ENCODE results near the gene AMIGO2. TPM values are rescaled to one million over a fixed set of nuclear protein-coding genes. Genes with fewer than 3 reads are reported as not detected.
A peak's percentile ranks its signal among the peaks of the same experiment; 100 is the strongest.
"Not testable (repeated sequence)": the region's sequence is repeated elsewhere in the genome, so short reads cannot be mapped to it uniquely, and the experiment has no call there.

The AMIGO2 gene
- total RNA-seq, 1 experiment from 2014 or later, result 164 TPM

DNA sequence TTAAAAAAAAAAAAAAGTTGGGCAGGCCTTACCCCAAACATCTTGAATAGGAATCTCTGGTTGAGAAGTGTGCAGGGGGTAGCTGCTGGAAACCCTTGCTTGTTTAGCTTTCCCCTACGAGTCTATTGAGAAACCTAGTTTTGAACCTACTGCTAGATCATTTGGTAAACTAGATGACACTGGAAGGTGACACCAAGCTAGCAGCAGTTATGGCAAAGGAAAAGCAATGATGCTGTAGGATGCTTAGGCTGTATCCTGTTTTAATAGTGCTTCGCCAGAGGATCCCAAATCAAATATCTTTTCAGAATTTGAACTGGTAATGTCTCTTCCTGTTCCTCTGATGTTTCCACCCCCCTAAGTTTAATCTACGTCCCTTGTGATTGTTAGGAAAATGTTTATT is 5.8 kb downstream of the AMIGO2 start:
- no peak for DNase-seq (ENCODE audit: low read depth)

DNA sequence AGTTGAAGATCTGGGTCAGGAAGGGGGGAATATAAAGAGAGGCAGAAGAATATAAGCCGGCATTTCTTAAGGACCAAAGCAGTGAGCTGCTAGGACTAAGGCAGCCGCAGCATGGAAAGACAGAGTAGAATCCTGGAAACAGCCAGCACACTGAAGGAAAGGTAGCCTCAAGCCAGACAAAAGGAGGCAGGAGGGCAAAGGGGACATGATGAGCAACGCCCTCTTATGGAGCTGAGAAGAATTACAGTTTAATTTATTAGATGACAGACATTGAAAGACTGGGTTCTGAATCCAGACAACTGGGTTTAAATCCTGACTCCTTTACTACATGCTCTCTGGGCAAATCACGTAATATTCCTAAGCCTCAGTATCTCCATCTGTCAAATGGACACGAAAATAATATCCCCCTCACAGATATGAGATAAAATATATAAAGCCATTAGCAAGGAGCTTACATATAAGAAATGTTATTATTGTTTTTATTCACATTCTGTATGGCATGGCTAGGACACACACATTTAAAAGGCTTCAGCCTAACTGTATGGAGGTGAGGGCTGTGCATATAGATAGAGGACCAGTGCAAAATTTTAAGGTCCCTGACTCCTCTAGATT is 8.4 kb downstream of the AMIGO2 start:
- peak; percentile 64 for DNase-seq (ENCODE audit: low read depth)

DNA sequence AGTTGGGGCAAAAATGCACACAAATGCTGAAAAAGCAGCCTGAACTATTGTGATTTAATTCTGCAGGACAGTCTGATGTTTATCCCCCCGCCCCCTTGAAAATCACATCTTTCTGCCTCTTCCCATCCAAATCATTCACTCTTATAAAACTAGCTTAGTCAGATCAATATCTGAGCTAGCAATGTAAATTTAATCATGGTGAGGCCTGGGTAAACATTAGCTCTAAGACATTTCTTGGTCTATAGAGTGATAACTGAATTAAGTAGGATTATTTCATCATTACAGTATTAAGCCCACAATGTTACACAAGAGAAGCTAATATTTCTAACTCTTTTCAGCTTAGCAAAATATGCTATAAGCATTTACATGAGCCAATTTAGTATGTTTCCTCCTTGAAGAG is 9.4 kb downstream of the AMIGO2 start:
- no peak for DNase-seq (ENCODE audit: low read depth)

DNA sequence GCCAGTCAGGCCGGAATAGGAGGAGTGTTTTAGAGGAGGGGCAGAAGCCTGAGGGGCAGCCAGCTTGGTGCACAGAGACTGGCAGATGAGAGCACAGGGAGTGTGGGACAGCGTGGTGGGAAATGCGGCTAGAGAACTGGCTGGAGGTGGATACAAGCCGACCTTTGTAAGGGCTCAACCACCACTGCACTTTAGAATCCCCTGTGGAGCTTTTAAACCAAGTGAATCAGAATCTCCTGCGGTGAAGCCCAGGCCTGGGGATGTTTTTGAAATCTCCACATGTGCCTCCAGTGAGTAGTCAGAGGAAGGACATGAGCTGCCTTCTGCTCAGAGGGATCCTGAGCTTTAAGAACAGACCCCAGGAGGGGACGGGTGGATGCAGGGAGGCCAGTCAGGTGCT is 11.2 kb downstream of the AMIGO2 start:
- DNase-seq (ENCODE audit: low read depth), result peak; percentile 90

DNA sequence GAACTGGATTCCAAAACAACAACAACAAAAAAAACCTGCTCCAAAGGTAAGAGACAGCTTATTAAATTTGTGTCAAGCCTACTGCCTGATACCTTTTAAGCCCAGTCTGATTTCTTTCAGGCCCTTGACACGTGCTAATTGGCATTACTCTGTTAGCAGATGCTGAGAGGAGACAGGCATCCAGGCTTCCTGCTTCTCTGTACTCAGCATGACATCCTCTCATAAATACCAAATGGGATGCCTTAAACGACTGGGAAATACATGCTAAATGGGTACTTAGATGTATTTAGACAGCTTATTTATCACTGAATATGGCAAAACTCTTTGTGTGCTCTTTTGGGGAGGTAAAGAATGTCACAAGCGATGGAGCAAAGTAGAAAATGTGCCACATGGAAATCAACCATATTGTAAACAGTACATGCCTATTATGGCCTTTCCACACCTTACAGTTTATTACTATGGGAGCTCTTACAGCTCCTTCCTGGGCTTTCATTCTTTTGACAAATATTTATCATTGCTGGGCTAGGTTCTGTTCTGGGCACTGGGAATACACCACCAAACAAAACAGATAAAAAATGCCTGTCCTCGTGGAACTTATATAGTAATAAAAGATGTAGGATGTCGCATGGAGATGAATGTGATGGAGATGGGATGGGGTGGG is 11.9 kb downstream of the AMIGO2 start:
- DNase-seq (ENCODE audit: low read depth), result no peak

DNA sequence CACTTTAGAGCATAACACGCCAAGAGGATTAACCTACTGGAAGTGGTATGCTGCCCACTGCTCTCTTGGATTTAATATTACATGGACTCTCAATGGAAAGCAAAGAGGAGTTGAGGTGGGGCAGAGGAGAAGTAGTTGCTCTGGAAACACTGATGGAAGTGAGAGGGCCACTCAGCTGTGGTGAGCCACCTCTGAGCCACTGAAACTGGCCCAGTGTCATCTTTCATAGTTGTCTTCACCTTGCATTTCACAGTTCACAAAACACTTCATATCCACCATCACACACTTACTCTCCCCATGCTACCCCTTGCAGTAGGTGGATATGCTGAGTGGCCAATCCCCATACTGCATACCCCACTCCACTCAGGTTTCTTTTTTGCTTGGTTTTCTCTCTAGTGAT is 12.6 kb downstream of the AMIGO2 start:
- no peak for DNase-seq (ENCODE audit: low read depth)

DNA sequence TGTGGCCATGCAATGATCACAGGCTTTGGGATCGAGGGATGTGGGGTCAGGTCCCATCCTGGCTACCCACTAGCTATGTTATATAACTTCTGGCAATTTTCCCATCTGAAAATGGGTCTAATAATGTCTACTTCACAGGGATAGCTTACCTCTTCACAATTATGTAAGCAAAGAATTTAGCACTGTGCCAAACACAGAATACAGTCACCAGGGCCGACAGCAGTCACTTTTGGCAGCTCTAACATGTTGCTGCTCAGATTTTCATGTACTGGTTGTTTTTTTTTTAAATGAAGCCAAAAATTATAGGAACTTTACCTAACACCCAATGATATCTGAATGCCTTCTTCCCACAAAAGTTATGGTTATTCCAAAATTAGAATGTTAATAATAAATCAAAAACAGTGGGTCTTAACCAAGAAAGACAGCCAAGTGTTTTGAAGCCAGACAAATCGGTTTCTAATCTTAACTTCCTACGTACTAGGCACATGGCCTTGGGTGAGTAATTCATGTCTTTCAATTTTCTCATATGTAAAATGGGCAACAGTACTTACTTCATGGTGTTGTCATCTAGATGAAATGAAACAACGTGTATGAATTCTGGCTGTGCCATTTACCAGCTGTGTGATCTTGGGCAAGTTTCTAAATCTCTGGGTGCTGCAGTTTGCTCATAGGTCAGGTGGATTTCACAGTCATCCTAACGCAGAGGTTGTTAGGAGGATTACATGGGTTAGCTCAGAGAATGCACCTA is 13.3 kb downstream of the AMIGO2 start:
- DNase-seq (ENCODE audit: low read depth), result no peak

DNA sequence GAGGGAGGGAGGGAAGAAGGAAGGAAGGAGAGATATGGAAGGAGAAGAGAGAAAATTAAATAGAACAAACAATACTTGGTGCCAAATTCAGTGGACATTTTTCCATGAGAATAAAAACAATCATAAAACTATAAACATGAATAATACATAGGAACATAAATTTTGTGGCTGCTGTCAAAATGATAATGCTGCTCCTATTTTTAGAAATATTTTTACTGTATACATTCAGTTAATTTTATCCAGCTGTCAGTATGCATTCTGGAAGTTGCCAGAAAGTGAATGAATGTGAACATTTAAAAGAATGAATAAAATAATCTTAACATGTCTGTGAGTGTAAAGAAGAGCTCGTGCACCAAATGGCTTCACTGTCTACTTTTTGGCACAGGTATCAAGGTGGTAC is 14.2 kb downstream of the AMIGO2 start:
- DNase-seq (ENCODE audit: low read depth), result no peak

DNA sequence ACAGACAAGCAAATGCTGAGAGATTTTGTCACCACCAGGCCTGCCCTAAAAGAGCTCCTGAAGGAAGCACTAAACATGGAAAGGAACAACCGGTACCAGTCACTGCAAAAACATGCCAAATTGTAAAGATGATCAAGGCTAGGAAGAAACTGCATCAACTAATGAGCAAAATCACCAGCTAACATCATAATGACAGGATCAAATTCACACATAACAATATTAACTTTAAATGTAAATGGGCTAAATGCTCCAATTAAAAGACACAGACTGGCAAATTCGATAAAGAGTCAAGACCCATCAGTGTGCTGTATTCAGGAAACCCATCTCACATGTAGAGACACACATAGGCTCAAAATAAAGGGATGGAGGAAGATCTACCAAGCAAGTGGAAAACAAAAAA is 21.1 kb downstream of the AMIGO2 start:
- DNase-seq (ENCODE audit: low read depth), result not testable (repeated sequence)

DNA sequence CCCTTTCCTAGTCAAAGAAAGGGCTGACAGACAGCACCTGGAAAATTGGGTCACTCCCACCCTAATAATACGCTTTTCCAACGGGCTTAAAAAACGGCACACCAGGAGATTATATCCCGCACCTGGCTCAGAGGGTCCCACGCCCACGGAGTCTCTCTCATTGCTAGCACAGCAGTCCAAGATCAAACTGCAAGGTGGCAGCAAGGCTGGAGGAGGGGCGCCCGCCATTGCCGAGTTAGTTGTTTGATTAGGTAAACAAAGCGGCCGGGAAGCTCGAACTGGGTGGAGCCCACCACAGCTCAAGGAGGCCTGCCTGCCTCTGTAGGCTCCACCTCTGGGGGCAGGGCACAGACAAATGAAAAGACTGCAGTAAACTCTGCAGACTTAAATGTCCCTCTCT is 22.8 kb downstream of the AMIGO2 start:
- not testable (repeated sequence) for DNase-seq (ENCODE audit: low read depth)

DNA sequence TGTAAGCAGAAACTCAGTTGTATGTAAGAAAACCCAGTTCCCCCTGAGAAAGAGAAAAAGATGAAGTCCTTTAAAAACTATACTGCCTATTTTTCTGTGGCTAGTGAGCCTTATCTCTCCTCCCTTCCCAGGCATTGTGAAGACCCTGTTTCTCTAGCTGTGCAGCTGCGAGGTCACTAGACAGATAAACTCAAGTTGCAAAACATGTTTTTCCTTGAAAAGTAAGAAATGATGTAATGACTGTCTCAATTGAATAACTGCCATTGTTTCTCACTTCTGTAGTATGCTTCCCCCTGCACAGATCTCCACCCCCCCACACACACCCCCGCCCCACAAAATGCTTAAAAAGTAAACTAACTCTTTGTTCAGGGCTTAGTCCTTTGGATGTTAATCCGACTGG is 23.9 kb downstream of the AMIGO2 start:
- DNase-seq (ENCODE audit: low read depth), result not testable (repeated sequence)

DNA sequence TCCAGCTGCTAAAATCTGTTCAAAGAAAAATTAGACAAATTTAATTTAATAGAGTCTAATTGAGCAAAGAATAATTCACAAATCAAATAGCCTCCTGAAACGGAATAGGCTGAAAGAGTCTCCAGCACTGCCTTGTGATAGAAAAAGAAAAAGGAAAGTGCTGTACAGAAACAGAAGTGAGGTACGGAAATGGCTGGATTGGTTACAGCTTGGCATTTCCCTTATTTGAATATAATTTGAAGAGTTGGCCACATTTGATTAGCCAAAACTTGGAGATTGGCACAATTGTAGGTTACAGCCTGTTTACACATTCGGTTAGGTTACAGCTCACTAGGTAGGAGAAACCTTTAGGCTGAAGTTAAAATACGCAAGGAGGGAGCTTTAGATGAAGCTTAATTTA is 25.1 kb downstream of the AMIGO2 start:
- DNase-seq (ENCODE audit: low read depth), result no peak

DNA sequence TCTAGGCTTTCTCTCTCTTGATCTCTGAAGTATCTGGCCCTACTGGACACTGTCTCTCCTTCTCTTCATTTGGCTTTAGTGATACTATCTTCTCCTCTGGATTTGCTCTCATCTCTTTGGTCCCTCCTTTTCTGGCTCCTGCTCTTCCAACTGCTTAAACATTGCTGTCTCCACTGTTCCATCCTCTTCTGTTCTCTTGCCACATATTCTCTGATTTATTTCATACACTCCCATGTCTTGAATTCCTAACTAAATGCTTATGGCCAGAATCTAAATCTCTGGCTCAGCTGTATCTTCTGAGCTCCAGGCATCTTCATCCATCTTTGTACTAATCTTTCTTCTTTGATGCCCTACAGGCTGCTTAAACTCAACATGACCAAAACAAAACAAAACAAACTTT is 25.8 kb downstream of the AMIGO2 start:
- no peak for DNase-seq (ENCODE audit: low read depth)

DNA sequence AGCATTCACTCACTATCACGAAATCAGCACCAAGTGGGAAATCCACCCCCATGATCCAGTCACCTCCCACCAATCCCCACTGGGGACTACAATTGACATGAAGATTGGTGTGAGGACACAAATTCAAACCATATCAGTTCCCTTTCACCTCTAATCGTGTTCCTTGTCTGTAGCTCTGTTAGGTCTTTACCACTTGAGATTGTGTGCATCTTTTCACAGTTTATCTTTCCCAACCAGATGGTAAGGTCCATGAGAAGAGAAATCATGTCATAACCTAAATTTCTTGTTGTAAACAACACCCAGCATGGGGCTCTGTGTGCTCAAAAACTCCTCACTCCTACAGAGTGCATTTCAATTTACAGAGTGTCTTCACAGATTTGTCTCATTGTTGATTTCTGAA is 27.5 kb downstream of the AMIGO2 start:
- DNase-seq (ENCODE audit: low read depth), result no peak

DNA sequence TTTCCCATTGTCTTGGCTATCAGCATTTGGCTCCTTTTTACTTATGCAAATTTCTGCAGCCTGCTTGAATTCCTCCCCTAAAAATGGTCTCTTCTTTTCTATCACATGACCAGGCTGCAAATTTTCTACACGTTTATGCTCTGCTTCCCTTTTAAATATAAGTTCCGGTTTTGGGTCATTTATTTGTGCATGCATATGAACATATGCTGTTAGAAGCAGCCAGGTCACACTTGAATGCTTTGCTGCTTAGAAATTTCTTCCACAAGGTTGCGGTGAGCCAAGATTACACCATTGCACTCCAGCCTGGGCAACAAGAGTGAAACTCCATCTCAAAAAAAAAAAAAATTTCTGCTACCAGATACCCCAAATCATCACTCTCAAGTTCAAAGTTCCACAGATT is 28.5 kb downstream of the AMIGO2 start:
- not testable (repeated sequence) for DNase-seq (ENCODE audit: low read depth)

DNA sequence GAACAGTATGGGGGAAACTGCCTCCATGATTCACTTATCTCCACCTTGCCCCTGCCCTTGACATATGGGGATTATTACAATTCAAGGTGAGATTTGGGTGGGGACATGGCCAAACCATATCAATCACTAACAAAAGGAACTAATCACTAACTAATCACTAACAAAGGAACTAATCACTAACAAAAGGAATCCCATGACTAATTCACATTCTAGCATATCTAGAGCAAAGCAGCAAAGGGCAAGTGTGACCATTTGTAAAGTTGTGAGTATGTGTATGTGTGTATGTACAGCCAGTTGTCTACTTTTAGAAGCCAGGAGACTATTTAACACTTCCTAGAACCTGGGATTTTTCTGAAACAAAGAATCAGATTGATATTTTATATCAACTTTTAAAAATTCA is 31.2 kb downstream of the AMIGO2 start:
- no peak for DNase-seq (ENCODE audit: low read depth)

DNA sequence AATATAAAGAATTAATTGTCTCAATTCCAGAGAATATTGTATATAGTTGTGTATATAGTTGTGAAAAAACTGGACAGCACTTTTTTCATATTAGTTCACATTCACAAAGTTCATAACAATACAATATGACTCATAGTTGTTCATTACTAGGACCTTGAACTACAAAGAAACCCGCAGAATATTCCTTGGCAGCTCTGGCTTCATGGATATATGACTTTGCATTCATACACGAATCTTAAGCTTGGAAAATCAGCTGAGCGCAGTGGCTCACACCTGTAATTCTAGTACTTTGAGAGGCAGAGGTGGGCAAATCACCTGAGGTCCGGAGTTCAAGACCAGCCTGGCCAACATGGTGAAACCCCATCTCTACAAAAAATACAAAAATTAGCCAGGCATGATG is 38.4 kb downstream of the AMIGO2 start:
- no peak for DNase-seq (ENCODE audit: low read depth)

DNA sequence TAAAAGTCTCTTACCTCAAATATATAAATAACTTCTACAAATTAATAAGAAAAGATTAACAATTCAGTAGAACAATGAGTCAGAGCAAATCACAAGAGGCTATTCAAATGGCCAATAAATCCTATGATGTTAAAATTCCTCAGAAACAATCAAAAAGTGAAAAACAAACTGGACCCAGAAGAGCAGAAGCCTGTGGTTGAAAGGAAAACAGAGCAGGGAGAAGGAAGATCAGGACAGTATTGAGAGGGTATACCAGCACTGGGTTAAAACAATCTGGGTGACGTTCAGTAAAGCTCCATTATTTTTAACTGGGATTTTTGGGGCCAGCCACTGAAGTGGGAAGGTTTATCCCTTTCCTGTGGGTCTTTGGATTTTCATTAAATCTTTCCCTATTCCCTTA is 40.0 kb downstream of the AMIGO2 start:
- no peak for DNase-seq (ENCODE audit: low read depth)

DNA sequence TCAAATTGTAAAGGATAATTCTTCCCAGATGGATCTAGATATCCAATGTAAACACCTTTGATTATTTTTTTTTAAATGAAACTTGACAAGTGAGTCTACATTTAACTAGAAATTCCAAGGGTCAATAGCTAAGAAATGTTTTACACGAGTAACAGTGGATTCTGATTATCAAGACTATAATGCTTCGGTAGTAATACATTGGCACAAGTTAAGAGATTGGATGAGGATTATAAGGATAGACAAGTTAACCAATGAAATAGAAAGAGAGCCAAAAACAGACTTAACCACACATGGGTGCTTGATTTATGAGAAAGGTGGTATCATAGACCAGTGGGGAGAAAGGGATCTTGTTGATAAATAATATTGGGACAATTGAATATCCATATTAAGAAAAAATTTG is 40.7 kb downstream of the AMIGO2 start:
- DNase-seq (ENCODE audit: low read depth), result no peak

DNA sequence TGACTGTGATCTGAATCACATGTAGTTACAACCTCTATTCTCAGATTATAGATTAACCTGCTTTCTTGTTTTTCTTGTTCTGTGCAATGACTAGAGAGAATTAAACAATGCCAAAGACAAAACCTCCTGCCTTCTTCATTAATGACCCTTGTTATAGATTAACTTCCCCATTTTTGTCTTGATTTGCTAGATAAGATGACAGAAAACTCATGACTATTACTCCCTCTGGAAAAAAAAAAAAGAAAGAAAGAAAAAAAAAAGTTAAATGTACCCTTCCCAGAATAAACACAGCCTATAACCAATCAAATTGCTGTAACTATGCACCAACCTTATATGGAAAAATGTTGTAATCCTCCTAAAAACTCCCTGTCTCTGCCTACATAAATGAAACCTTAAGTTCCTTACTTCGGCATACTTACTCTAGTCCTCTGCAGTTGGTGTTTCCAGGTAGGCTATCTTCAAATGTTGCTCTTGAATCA is 41.5 kb downstream of the AMIGO2 start:
- no peak for DNase-seq (ENCODE audit: low read depth)

DNA sequence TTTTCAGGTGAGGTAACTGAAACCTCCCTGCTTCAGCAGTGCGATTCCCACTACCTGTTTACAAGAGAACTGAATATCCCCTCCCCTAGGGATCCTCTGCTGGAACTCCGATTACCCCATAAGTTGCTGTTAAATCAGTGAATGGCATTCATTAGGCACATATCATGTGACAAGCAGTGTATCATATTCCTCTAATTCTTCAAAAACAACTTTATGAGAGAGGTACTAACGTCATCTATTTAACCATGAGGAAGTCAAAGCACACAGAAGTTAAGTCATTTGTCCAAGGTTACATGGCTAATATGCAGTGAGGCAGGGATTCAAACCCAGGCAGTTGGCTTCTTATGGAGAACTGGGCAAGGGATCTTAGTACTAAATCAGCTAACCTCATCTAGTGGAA is 44.3 kb downstream of the AMIGO2 start:
- no peak for DNase-seq (ENCODE audit: low read depth)

DNA sequence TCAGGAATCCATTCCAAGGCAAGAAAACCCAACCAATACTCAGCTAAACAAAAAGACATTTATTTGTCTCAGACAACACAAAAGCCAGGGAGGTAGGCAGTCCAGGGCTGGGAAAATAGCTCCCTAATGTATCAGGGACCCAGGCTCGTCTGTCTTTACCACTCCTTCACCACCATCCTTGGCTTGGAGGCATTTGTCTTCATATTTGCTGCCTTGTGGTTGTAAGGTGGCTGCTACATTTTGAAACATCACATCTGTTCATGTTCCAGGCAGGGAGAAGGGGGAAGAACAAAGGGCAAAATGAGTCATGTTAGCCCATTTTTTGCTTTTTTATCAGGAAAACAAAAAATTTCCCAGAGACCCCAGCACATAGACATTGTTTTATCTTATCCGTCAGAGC is 45.1 kb downstream of the AMIGO2 start:
- no peak for DNase-seq (ENCODE audit: low read depth)

All from Daoy (cell line).